Body of pancreas (tissue), 4 donors: Measurements from ENCODE around the gene EMILIN2.

ENCODE experiments used
- POLR2A ChIP-seq, 3 donors: fragments of 450-650 bp; IDR thresholded peaks; one replicate each; pipeline ENCODE4 v1.6.1; 2016; ENCODE audit warnings: antibody characterized with exemption in 3 of 3, mild to moderate bottlenecking in 2 of 3
- TF ChIP-seq, protein P1 (sequence below), 7 experiments: fragments of 450-650 bp in 4 of 7; fragments of 200-600 bp in 3 of 7; sonication (generic) in 3 of 7; IDR thresholded peaks; one replicate each; pipeline ENCODE4 v1.5.1; 2016 to 2019; ENCODE audit warnings: antibody characterized with exemption in 7 of 7

DNA sequence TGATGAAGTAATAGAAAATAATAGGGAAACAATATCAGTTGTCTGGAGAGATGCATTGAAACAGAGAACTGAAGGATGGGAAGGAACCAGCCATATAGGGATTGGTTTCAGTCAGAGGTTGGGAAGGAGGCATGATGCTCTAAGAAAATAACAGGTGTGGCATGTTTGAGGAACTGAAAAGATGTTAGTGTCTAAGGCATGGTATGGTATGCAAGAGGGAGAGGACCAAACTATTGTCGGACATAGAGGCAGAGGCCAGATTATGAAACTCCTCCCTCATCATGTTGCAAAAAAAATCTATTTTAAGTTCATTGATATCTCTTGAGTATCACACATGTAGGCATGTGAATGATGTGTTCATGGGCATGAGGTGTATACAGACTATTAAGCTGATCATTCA lies 48.9 kb upstream of the EMILIN2 start:
- TF ChIP-seq, protein P1, sequence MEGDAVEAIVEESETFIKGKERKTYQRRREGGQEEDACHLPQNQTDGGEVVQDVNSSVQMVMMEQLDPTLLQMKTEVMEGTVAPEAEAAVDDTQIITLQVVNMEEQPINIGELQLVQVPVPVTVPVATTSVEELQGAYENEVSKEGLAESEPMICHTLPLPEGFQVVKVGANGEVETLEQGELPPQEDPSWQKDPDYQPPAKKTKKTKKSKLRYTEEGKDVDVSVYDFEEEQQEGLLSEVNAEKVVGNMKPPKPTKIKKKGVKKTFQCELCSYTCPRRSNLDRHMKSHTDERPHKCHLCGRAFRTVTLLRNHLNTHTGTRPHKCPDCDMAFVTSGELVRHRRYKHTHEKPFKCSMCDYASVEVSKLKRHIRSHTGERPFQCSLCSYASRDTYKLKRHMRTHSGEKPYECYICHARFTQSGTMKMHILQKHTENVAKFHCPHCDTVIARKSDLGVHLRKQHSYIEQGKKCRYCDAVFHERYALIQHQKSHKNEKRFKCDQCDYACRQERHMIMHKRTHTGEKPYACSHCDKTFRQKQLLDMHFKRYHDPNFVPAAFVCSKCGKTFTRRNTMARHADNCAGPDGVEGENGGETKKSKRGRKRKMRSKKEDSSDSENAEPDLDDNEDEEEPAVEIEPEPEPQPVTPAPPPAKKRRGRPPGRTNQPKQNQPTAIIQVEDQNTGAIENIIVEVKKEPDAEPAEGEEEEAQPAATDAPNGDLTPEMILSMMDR (IDR thresholded peaks at IDR 0.05), result no peak
- no peak for TF ChIP-seq POLR2A (IDR thresholded peaks at IDR 0.05)
